Activated CD4-positive, alpha-beta T cell treated with anti-CD3 and anti-CD28 coated beads for 1 hour (primary cell): ENCODE results near the gene FOXE3.
A peak's percentile ranks its signal among the peaks of the same experiment; 100 is the strongest.

ENCODE experiments used
- DNase-seq: peaks from one replicate; pipeline ENCODE4 v3.0.0-alpha.2; 2020

The FOXE3 gene

GRCh38 chr1:47406966-47407365, 9.1 kb upstream of the FOXE3 start:
- DNase-seq = no peak

- DNase-seq = no peak
Measured at GRCh38 chr1:47407481-47407880, 8.6 kb upstream of the FOXE3 start.

- DNase-seq = no peak
Measured at GRCh38 chr1:47409311-47410067, 6.6 kb upstream of the FOXE3 start.

GRCh38 chr1:47410068-47410455, 6.0 kb upstream of the FOXE3 start:
- DNase-seq = no peak

- no peak for DNase-seq
Measured at GRCh38 chr1:47411436-47411835, 4.6 kb upstream of the FOXE3 start.

- DNase-seq = no peak
Measured at GRCh38 chr1:47412437-47412836, 3.6 kb upstream of the FOXE3 start.

GRCh38 chr1:47416319-47417169, 459 bp downstream of the FOXE3 start:
- DNase-seq = no peak

GRCh38 chr1:47417170-47418044, 1.3 kb downstream of the FOXE3 start:
- DNase-seq = no peak

- DNase-seq = no peak
Measured at GRCh38 chr1:47418122-47418521, 2.0 kb downstream of the FOXE3 start.

- DNase-seq = no peak
Measured at GRCh38 chr1:47418681-47419325, 2.7 kb downstream of the FOXE3 start.

- DNase-seq = no peak
Measured at GRCh38 chr1:47420547-47420946, 4.5 kb downstream of the FOXE3 start.

- no peak for DNase-seq
Measured at GRCh38 chr1:47423872-47424271, 7.8 kb downstream of the FOXE3 start.

- DNase-seq = no peak
Measured at GRCh38 chr1:47424336-47424982, 8.4 kb downstream of the FOXE3 start.

GRCh38 chr1:47431534-47431933, 15.4 kb downstream of the FOXE3 start:
- DNase-seq = no peak

GRCh38 chr1:47432071-47433036, 16.3 kb downstream of the FOXE3 start:
- peak; percentile 46 for DNase-seq

- DNase-seq = no peak
Measured at GRCh38 chr1:47433037-47433421, 16.9 kb downstream of the FOXE3 start.

GRCh38 chr1:47433477-47434050, 17.5 kb downstream of the FOXE3 start:
- no peak for DNase-seq

GRCh38 chr1:47434051-47434842, 18.2 kb downstream of the FOXE3 start:
- no peak for DNase-seq

GRCh38 chr1:47435506-47436303, 19.6 kb downstream of the FOXE3 start:
- no peak for DNase-seq
